ENCODE results near the gene GPR142. TPM values are rescaled to one million over a fixed set of nuclear protein-coding genes. Genes with fewer than 3 reads are reported as not detected.

GPR142 gene
- total RNA-seq, 2 donors from 2014 or later = not detected

DNA sequence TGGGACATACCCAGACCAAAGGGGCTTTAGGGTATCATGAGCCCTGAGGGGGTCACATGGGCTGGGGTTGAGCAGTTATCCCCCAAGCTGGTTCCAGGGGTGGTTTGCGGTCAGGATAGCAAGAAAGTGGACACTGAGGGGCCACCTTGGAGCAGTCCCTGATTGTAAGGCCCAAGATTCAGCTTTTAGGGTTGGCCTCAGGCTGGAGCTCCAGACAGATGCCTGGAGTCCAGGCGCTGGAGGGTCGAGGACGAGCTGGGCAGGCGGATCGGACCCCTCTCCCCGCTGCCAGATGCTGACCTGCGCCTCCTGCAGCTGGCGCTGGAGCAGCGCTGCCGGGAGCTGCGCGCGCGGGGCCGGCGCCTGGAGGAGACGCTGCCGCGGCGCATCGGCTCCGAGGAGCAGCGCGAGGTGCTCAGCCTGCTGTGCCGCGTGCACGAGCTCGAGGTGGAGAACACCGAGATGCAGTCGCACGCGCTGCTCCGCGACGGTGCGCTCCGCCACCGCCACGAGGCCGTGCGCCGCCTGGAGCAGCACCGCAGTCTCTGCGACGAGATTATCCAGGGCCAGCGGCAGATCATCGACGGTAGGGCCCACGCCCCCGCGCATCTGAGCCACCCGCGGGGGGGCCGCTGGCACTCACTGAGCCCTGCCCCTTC lies 15.6 kb upstream of the GPR142 start:
- H3K36me3 ChIP-seq = no peaks in the 10 kb centered on the region
- H3K27me3 ChIP-seq (replicated peaks; ENCODE audit: insufficient read depth) = peaks cover 6% of the 10 kb centered on the region
- no peaks in the 10 kb centered on the region for H3K9me3 ChIP-seq
- H3K4me3 ChIP-seq = no peak overlapping the region
- DNase-seq (ENCODE audit: low spot score) (no peak), ATAC-seq (ENCODE audit: insufficient number of reproducible peaks, low FRiP score, low read depth) (no peak)
- no peak for TF ChIP-seq CTCF (IDR thresholded peaks at IDR 0.05)
- no peak overlapping the region for H3K27ac ChIP-seq
- no peaks in the 10 kb centered on the region for H3K4me1 ChIP-seq (ENCODE audit: control insufficient read depth in 1 of 2, low read depth in 2 of 2)

- Histone ChIP-seq H3K36me3 (no peaks in the 10 kb centered on the region), H3K27me3 (replicated peaks; ENCODE audit: insufficient read depth) (peaks cover 15% of the 10 kb centered on the region), H3K27ac (no peak overlapping the region), H3K4me1 (ENCODE audit: control insufficient read depth in 1 of 2, low read depth in 2 of 2) (no peaks in the 10 kb centered on the region), H3K4me3 (no peak overlapping the region), H3K9me3 (no peaks in the 10 kb centered on the region)
- ATAC-seq (ENCODE audit: insufficient number of reproducible peaks, low FRiP score, low read depth) (no peak), DNase-seq (ENCODE audit: low spot score) (no peak)
- no peak for TF ChIP-seq CTCF (IDR thresholded peaks at IDR 0.05)
Observed at GRCh38 chr17:74353446-74354060, 13.8 kb upstream of the GPR142 start.

DNA sequence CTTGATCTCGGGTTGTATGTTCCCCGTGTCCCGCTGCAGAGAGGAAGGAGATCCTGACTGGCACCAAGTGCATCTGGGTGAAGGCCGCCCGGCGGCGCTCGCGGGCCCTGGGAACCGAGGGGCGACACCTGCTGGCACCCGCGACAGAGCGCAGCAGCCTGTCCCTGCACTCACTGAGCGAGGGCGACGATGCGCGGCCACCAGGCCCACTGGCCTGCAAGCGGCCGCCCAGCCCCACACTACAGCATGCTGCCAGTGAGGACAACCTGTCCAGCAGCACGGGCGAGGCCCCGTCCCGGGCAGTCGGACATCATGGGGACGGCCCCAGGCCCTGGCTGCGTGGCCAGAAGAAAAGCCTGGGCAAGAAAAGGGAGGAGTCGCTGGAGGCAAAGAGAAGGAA lies 13.2 kb upstream of the GPR142 start:
- H3K9me3 ChIP-seq = no peaks in the 10 kb centered on the region
- TF ChIP-seq CTCF (IDR thresholded peaks at IDR 0.05) = no peak
- DNase-seq (ENCODE audit: low spot score) (no peak), ATAC-seq (ENCODE audit: insufficient number of reproducible peaks, low FRiP score, low read depth) (no peak)
- H3K4me3 ChIP-seq = no peak overlapping the region
- peaks cover 15% of the 10 kb centered on the region for H3K27me3 ChIP-seq (replicated peaks; ENCODE audit: insufficient read depth)
- no peaks in the 10 kb centered on the region for H3K36me3 ChIP-seq
- H3K4me1 ChIP-seq (ENCODE audit: control insufficient read depth in 1 of 2, low read depth in 2 of 2) = no peaks in the 10 kb centered on the region
- no peak overlapping the region for H3K27ac ChIP-seq

- TF ChIP-seq CTCF (IDR thresholded peaks at IDR 0.05) = no peak
- Histone ChIP-seq H3K27me3 (replicated peaks; ENCODE audit: insufficient read depth) (peaks cover 15% of the 10 kb centered on the region), H3K36me3 (no peaks in the 10 kb centered on the region), H3K27ac (no peak overlapping the region), H3K9me3 (no peaks in the 10 kb centered on the region), H3K4me3 (no peak overlapping the region), H3K4me1 (ENCODE audit: control insufficient read depth in 1 of 2, low read depth in 2 of 2) (no peaks in the 10 kb centered on the region)
- ATAC-seq (ENCODE audit: insufficient number of reproducible peaks, low FRiP score, low read depth) (no peak), DNase-seq (ENCODE audit: low spot score) (no peak)
Observed at GRCh38 chr17:74354561-74354960, 12.7 kb upstream of the GPR142 start.

DNA sequence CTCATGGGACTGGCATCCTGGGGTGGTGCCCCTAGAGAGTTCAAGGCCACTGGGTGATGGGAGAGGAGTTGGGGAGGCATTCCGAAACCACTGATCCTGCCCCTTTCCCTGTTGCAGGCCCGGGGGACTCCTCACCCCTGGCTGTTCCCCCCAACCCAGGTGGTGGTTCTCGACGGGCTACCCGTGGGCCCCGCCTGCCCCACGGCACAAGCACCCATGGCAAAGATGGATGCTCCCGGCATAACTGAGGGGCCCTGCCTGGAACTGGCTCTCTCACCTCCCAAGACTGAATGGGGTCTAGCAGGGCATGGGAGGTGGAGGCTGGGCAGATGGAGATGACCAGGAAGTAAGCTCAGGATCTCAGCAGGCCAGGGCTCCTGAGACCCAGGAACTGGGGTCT lies 12.2 kb upstream of the GPR142 start:
- DNase-seq (ENCODE audit: low spot score) = no peak

More for the DNA sequence above, 12.2 kb upstream of the GPR142 start:
- Histone ChIP-seq H3K4me1 (ENCODE audit: control insufficient read depth in 1 of 2, low read depth in 2 of 2) (no peaks in the 10 kb centered on the region), H3K4me3 (no peak overlapping the region), H3K36me3 (no peaks in the 10 kb centered on the region), H3K27ac (no peak overlapping the region), H3K9me3 (no peaks in the 10 kb centered on the region), H3K27me3 (replicated peaks; ENCODE audit: insufficient read depth) (peaks cover 18% of the 10 kb centered on the region)
- ATAC-seq (ENCODE audit: insufficient number of reproducible peaks, low FRiP score, low read depth) = no peak
- no peak for TF ChIP-seq CTCF (IDR thresholded peaks at IDR 0.05)
